Measurements from ENCODE around the gene VSNL1.

The VSNL1 gene

GRCh38 chr2:17646838-17647701 lies 106.6 kb downstream of the VSNL1 start:
- TF ChIP-seq CTCF (IDR thresholded peaks at IDR 0.05; ENCODE audit: insufficient read depth, low read depth, low read length, missing control alignments), result no peak
- no peak for DNase-seq (ENCODE audit: low read depth)
- no peak overlapping the region for H3K4me3 ChIP-seq (ENCODE audit: low read depth, low read length)

- no peak for DNase-seq (ENCODE audit: low read depth)
- no peak overlapping the region for H3K4me3 ChIP-seq (ENCODE audit: low read depth, low read length)
- TF ChIP-seq CTCF (IDR thresholded peaks at IDR 0.05; ENCODE audit: insufficient read depth, low read depth, low read length, missing control alignments), result no peak
Observed at GRCh38 chr2:17648581-17648980, 108.1 kb downstream of the VSNL1 start.

GRCh38 chr2:17649026-17649425 lies 108.5 kb downstream of the VSNL1 start:
- DNase-seq (ENCODE audit: low read depth), result no peak
- H3K4me3 ChIP-seq (ENCODE audit: low read depth, low read length), result no peak overlapping the region
- TF ChIP-seq CTCF (IDR thresholded peaks at IDR 0.05; ENCODE audit: insufficient read depth, low read depth, low read length, missing control alignments), result no peak

GRCh38 chr2:17652681-17653394 lies 112.3 kb downstream of the VSNL1 start:
- no peak for DNase-seq (ENCODE audit: low read depth)

GRCh38 chr2:17657759-17658158 lies 117.3 kb downstream of the VSNL1 start:
- TF ChIP-seq CTCF (IDR thresholded peaks at IDR 0.05; ENCODE audit: insufficient read depth, low read depth, low read length, missing control alignments), result no peak
- no peak for DNase-seq (ENCODE audit: low read depth)
- no peak overlapping the region for H3K4me3 ChIP-seq (ENCODE audit: low read depth, low read length)

More at GRCh38 chr2:17652681-17653394, 112.3 kb downstream of the VSNL1 start:
- no peak overlapping the region for H3K4me3 ChIP-seq (ENCODE audit: low read depth, low read length)
- TF ChIP-seq CTCF (IDR thresholded peaks at IDR 0.05; ENCODE audit: insufficient read depth, low read depth, low read length, missing control alignments), result no peak

- DNase-seq (ENCODE audit: low read depth), result peak; percentile 89
Observed at GRCh38 chr2:17658251-17658843, 117.9 kb downstream of the VSNL1 start.

More at GRCh38 chr2:17658251-17658843, 117.9 kb downstream of the VSNL1 start:
- H3K4me3 ChIP-seq (ENCODE audit: low read depth, low read length), result no peak overlapping the region
- TF ChIP-seq CTCF (IDR thresholded peaks at IDR 0.05; ENCODE audit: insufficient read depth, low read depth, low read length, missing control alignments), result no peak

All from GM12865 (cell line).